Transverse colon (tissue), 4 donors: ENCODE results near the gene GDF11. TPM values are rescaled to one million over a fixed set of nuclear protein-coding genes. Genes with fewer than 3 reads are reported as not detected.

ENCODE experiments used
- DNase-seq: peaks from one replicate; pipeline ENCODE4 v3.0.0-alpha.2; 2019
- H3K27ac ChIP-seq, 4 donors: fragments of 200-600 bp; sonication (generic); 2 replicates each; pipeline ENCODE4 v1.5.1; 2016 to 2018; ENCODE audit warnings: inconsistent platforms in 4 of 4
- H3K27me3 ChIP-seq: fragments of 200-600 bp; sonication (generic); 2 replicates; pipeline ENCODE4 v1.5.1; 2017; ENCODE audit warnings: inconsistent platforms
- H3K36me3 ChIP-seq, 4 donors: fragments of 200-600 bp; sonication (generic); 2 replicates each; pipeline ENCODE4 v1.5.1; 2017 to 2019; ENCODE audit warnings: inconsistent platforms in 4 of 4
- H3K4me1 ChIP-seq, 4 donors: fragments of 200-600 bp; sonication (generic); 2 replicates each; pipeline ENCODE4 v1.5.1; 2017 to 2020; ENCODE audit warnings: inconsistent platforms in 4 of 4
- H3K4me3 ChIP-seq, 4 donors: fragments of 200-600 bp; sonication (generic); 1 replicate in 1 of 4; 2 replicates in 3 of 4; pipeline versions ENCODE4 v1.5.1 to v1.6.1; 2017 to 2019; ENCODE audit warnings: inconsistent platforms in 4 of 4
- H3K9me3 ChIP-seq, 2 donors: fragments of 200-600 bp; sonication (generic); 2 replicates each; pipeline ENCODE4 v1.5.1; 2017 to 2019; ENCODE audit warnings: inconsistent platforms in 2 of 2
- EP300 ChIP-seq: sonication (generic); formaldehyde crosslinking; IDR thresholded peaks from one replicate; pipeline ENCODE4 v1.6.1; 2017; ENCODE audit warnings: antibody characterized with exemption, low read depth
- POLR2A ChIP-seq: fragments of 450-650 bp; IDR thresholded peaks from one replicate; pipeline ENCODE4 v1.6.1; 2016; ENCODE audit warnings: antibody characterized with exemption, mild to moderate bottlenecking, moderate library complexity
- POLR2AphosphoS5 ChIP-seq, 3 donors: sonication (generic); formaldehyde crosslinking; IDR thresholded peaks; one replicate each; pipeline ENCODE4 v1.6.1; 2016; ENCODE audit warnings: antibody characterized with exemption in 3 of 3
- WGBS, 2 donors: methylation state at CpG; one replicate each; pipeline ENCODE4 v1.1.5; 2018; ENCODE audit warnings: low coverage in 1 of 2; 5-methylcytosine and 5-hydroxymethylcytosine counted together
- in situ Hi-C, 4 donors: fragments of 200-750 bp; cut with MboI; loops; one replicate each; pipeline versions ENCODE4 v1.15.0 to v1.15.1; 2017; ENCODE audit warnings: low sequenced_read_pairs in 3 of 4, low pct_ligation_motif_present in 1 of 4, low pct_unique_long_range_greater_than_20kb in 1 of 4
- intact Hi-C: fragments of 100-400 bp; cut with DNase I; formaldehyde crosslinking; loops from one replicate; pipeline ENCODE4 v1.15.1; 2023; ENCODE audit warnings: low total_unique reads
- total RNA-seq, 4 donors: library from RNA; depleted of rRNA; stranded (reverse); fragments of >200 nt; gene quantifications; one replicate each; pipeline ENCODE4 v1.1.0, GENCODE V29; 2016
- TF ChIP-seq, protein P1 (sequence below), 5 experiments: fragments of 200-600 bp in 3 of 5; fragments of 450-650 bp in 2 of 5; sonication (generic) in 3 of 5; IDR thresholded peaks; 1 replicate in 2 of 5; 2 replicates in 3 of 5; pipeline ENCODE4 v1.5.1; 2016 to 2017; ENCODE audit warnings: antibody characterized with exemption in 5 of 5, inconsistent platforms in 3 of 5, mild to moderate bottlenecking in 2 of 5, moderate library complexity in 1 of 5

The GDF11 gene
- total RNA-seq, 4 donors from 2014 or later = 0.37 to 1.7 (median 0.60) TPM

DNA sequence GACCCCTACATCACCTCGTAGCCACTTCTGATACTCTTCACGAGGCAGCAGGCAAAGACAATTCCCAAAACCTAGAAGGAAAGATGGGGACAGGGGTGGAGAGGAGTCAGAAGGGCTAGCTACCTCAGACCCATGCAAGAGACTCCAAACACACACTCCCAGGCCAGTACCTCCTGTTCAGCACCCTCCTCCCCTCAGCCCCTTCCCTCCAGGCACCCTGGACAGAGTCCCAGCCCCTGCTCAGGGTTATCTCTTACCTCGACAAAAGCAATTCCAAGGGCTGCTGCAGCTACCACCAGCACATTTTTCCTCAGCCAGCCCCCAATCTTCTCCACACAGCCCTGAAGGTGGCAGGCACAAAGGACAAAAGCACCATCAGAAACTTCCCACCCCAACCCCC, 17.4 kb upstream of the GDF11 start:
- H3K9me3 ChIP-seq = no peaks in the 10 kb centered on the region
- WGBS, 2 donors = 59 to 69% methylated on average over 3 of the region's 3 CpGs
- intact Hi-C loops = no loop called here
- DNase-seq = peak; percentile 7
- peaks cover 29 to 80% (median 66%) of the 10 kb centered on the region in 4 donors for H3K4me1 ChIP-seq
- in situ Hi-C loops = loop anchor here in 1 of 4 donors (10.0 kb wide), 1 partner anchor 389 kb away; the partner anchor contains the start of genes RPL41 and ZC3H10
- TF ChIP-seq POLR2AphosphoS5 (IDR thresholded peaks at IDR 0.05) (no peak), EP300 (no peak), POLR2A (no peak)
- TF ChIP-seq, protein P1, sequence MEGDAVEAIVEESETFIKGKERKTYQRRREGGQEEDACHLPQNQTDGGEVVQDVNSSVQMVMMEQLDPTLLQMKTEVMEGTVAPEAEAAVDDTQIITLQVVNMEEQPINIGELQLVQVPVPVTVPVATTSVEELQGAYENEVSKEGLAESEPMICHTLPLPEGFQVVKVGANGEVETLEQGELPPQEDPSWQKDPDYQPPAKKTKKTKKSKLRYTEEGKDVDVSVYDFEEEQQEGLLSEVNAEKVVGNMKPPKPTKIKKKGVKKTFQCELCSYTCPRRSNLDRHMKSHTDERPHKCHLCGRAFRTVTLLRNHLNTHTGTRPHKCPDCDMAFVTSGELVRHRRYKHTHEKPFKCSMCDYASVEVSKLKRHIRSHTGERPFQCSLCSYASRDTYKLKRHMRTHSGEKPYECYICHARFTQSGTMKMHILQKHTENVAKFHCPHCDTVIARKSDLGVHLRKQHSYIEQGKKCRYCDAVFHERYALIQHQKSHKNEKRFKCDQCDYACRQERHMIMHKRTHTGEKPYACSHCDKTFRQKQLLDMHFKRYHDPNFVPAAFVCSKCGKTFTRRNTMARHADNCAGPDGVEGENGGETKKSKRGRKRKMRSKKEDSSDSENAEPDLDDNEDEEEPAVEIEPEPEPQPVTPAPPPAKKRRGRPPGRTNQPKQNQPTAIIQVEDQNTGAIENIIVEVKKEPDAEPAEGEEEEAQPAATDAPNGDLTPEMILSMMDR (IDR thresholded peaks at IDR 0.05) = no peak
- no peaks in the 10 kb centered on the region for H3K36me3 ChIP-seq
- H3K27ac ChIP-seq = peak overlapping the region in 3 of 4 donors; percentile 96 to 99 (median 97)
- H3K27me3 ChIP-seq = no peaks in the 10 kb centered on the region
- H3K4me3 ChIP-seq = no peak overlapping the region

- no peaks in the 10 kb centered on the region for H3K36me3 ChIP-seq
- TF ChIP-seq EP300 (no peak), POLR2A (no peak), POLR2AphosphoS5 (IDR thresholded peaks at IDR 0.05) (no peak)
- TF ChIP-seq, protein P1 (IDR thresholded peaks at IDR 0.05) = no peak
- peak overlapping the region in 3 of 4 donors; percentile 87 to 93 (median 92) for H3K4me3 ChIP-seq
- peak overlapping the region; percentile 96 to 99 (median 98) for H3K27ac ChIP-seq
- in situ Hi-C loops (loop anchor here in 1 of 4 donors (10.0 kb wide), 1 partner anchor 388 kb away; the partner anchor contains the start of genes RPL41 and ZC3H10), intact Hi-C loops (no loop called here)
- no peak for DNase-seq
- no peaks in the 10 kb centered on the region for H3K9me3 ChIP-seq
- 43% methylated on average over 10 of the region's 10 CpGs; no CpG with 5 or more reads in 1 of the 2 donors for WGBS, 2 donors
- no peaks in the 10 kb centered on the region for H3K27me3 ChIP-seq
- H3K4me1 ChIP-seq = peaks cover 33 to 79% (median 56%) of the 10 kb centered on the region in 4 donors
Measured at GRCh38 chr12:55726971-55727370, 16.0 kb upstream of the GDF11 start.

DNA sequence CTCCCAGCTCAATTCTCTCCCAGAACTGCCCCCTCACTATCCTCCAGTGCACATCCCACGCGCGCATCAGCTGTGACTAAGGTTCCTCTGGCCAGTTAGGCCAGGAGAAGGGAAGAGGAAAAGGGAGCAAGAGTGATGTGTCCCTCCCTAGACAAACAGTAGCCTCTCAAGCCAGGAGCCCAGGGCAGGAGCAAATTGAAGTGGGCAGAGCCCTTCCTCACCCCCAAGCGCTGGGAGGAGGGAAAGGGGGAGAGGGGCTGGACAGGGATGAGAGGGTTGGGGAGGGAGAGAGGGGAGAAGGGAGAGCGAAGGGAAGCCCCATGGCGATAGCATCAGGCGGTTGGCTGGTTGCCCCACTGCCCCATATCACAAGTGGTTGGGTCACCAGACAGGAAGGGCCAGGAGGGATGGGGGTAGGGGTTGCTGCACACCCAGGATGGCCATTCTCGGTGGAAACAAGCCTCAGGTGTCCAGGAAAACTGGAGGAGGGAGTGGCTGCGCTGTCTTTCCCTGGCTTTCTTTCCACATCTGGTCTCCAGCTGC, 15.2 kb upstream of the GDF11 start:
- peaks cover 33 to 72% (median 49%) of the 10 kb centered on the region in 4 donors for H3K4me1 ChIP-seq
- TF ChIP-seq EP300 (no peak), POLR2A (peak; percentile 20), POLR2AphosphoS5 (IDR thresholded peaks at IDR 0.05) (peak; percentile 3 to 8 (median 5))
- TF ChIP-seq, protein P1 (IDR thresholded peaks at IDR 0.05) = no peak
- in situ Hi-C loops = loop anchor here in 1 of 4 donors (10.0 kb wide), 1 partner anchor 387 kb away; the partner anchor contains the start of genes RPL41 and ZC3H10

DNA sequence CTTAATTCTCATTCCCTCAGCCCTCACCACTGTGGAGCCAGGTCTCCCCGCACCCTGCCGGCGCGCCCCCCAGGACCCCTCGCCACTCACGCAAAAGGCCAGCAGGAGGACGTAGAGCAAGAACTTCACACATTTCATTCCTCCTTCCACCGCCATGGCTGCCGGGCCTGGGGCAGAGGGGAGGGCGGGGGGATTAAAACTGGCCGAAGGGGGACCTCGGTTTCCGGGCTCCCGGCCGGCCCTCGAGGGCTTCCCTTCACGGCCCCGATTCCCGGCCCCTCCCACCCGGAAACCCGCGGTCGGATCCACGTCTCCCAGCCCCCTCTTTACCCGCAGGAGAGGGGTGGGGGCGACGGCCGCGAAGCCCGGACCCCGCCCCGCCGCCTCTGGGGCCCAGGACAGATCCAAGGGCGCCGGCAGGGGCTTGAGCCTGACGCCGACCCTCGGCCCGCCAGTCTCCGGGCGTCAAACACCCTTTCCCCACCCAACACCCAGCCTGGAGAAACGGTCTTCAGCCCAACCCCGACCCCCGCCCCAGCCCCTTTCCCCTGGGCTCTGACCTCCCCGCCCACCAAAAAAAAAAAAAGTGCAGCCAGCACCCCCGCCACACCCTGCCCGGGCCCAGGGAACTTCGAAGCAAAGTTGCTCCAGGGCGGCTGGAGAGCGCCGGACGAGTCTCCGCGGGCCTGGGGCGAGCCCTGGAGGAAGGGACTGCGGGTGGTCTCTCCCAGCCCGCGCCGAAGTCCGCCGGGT, 14.6 kb upstream of the GDF11 start:
- Histone ChIP-seq H3K4me3 (peak overlapping the region; percentile 87 to 99 (median 92)), H3K27ac (peak overlapping the region; percentile 96 to 99 (median 98)), H3K4me1 (peaks cover 31 to 65% (median 45%) of the 10 kb centered on the region in 4 donors), H3K27me3 (no peaks in the 10 kb centered on the region), H3K9me3 (no peaks in the 10 kb centered on the region), H3K36me3 (no peaks in the 10 kb centered on the region)
- peak; percentile 81 for DNase-seq
- TF ChIP-seq, protein P1 (IDR thresholded peaks at IDR 0.05) = no peak
- TF ChIP-seq POLR2A (no peak), POLR2AphosphoS5 (IDR thresholded peaks at IDR 0.05) (peak in 1 of 3 donors; percentile 3), EP300 (no peak)
- in situ Hi-C loops (loop anchor here in 1 of 4 donors (10.0 kb wide), 1 partner anchor 386 kb away; the partner anchor contains the start of genes RPL41 and ZC3H10), intact Hi-C loops (no loop called here)
- 1% methylated on average over 49 of the region's 61 CpGs; no CpG with 5 or more reads in 1 of the 2 donors for WGBS, 2 donors

More for the DNA sequence above, 15.2 kb upstream of the GDF11 start:
- Histone ChIP-seq H3K27me3 (no peaks in the 10 kb centered on the region), H3K4me3 (peak overlapping the region; percentile 87 to 99 (median 92)), H3K9me3 (no peaks in the 10 kb centered on the region), H3K36me3 (no peaks in the 10 kb centered on the region), H3K27ac (peak overlapping the region; percentile 96 to 99 (median 98))
- intact Hi-C loops = no loop called here
- 12 to 13% methylated on average over 3 to 9 of the region's 9 CpGs for WGBS, 2 donors
- DNase-seq = peak; percentile 59
